ENCODE measurements around the gene SLC12A7.

- TF ChIP-seq POLR2AphosphoS5 (IDR thresholded peaks at IDR 0.05; ENCODE audit: borderline replicate concordance, low read depth, low read length), result no peak
- TF ChIP-seq FOXP2 (optimal IDR thresholded peaks at IDR 0.05; ENCODE audit: control extremely low read depth, extremely low read length, insufficient read depth), result no peak
- no peak for TF ChIP-seq EZH2 (IDR thresholded peaks at IDR 0.05)
Observed at GRCh38 chr5:1088726-1089125, 23.1 kb downstream of the SLC12A7 start.

Data from SK-N-MC (cell line).